Stomach (tissue), 9 donors: Measurements from ENCODE around the gene KANSL1. TPM values are rescaled to one million over a fixed set of nuclear protein-coding genes. Genes with fewer than 3 reads are reported as not detected.

Experiments
- DNase-seq, 2 donors: peaks; one replicate each; pipeline versions ENCODE4 v3.0.0 to v3.0.0-alpha.2; 2013 to 2019
- H3K27ac ChIP-seq, 5 donors: fragments of 200-600 bp in 4 of 5; sonication (generic) in 4 of 5; one replicate each; pipeline ENCODE4 v1.5.1; 2013 to 2019; ENCODE audit warnings: mild to moderate bottlenecking in 1 of 5, moderate library complexity in 1 of 5
- H3K27me3 ChIP-seq, 3 donors: fragments of 200-600 bp; sonication (generic); one replicate each; pipeline ENCODE4 v1.5.1; 2017 to 2019; ENCODE audit warnings: mixed run types in 1 of 3
- H3K36me3 ChIP-seq, 4 donors: fragments of 200-600 bp; sonication (generic); 1 replicate in 3 of 4; 2 replicates in 1 of 4; pipeline ENCODE4 v1.5.1; 2016 to 2019
- H3K4me1 ChIP-seq, 4 donors: fragments of 200-600 bp; sonication (generic); one replicate each; pipeline ENCODE4 v1.5.1; 2016 to 2019
- H3K4me3 ChIP-seq, 4 donors: fragments of 200-600 bp; sonication (generic) in 3 of 4; one replicate each; pipeline ENCODE4 v1.5.1; 2016 to 2019; ENCODE audit warnings: mild to moderate bottlenecking in 1 of 4
- H3K9me3 ChIP-seq, 4 donors: fragments of 200-600 bp; sonication (generic); one replicate each; pipeline ENCODE4 v1.5.1; 2016 to 2019
- CTCF ChIP-seq, 7 experiments: fragments of 450-650 bp in 4 of 7; fragments of 200-600 bp in 3 of 7; sonication (generic) in 3 of 7; IDR thresholded peaks; one replicate each; pipeline ENCODE4 v1.5.1; 2016 to 2019; ENCODE audit warnings: antibody characterized with exemption in 7 of 7, control low read depth in 2 of 7, mild to moderate bottlenecking in 1 of 7
- EP300 ChIP-seq: sonication (generic); formaldehyde crosslinking; IDR thresholded peaks from one replicate; pipeline ENCODE4 v1.6.1; 2017; ENCODE audit warnings: antibody characterized with exemption
- POLR2A ChIP-seq, 4 donors: fragments of 450-650 bp; IDR thresholded peaks; one replicate each; pipeline ENCODE4 v1.6.1; 2016; ENCODE audit warnings: antibody characterized with exemption in 4 of 4, control low read depth in 2 of 4, mild to moderate bottlenecking in 1 of 4, moderate library complexity in 1 of 4
- POLR2AphosphoS5 ChIP-seq, 3 donors: sonication (generic); formaldehyde crosslinking; IDR thresholded peaks; one replicate each; pipeline ENCODE4 v1.6.1; 2016; ENCODE audit warnings: antibody characterized with exemption in 3 of 3
- WGBS, 5 donors: extraction: QIAGEN DNeasy Blood & Tissue Kit in 3 of 5; methylation state at CpG; one replicate each; pipeline versions ENCODE4 v1.1.5 to v1.1.7; 2013 to 2018; 5-methylcytosine and 5-hydroxymethylcytosine counted together
- intact Hi-C: fragments of 100-400 bp; cut with DNase I; formaldehyde crosslinking; loops from one replicate; pipeline ENCODE4 v1.15.1; 2023; ENCODE audit warnings: low total_unique reads
- polyA plus RNA-seq, 3 donors: library from polyadenylated mRNA; stranded (reverse); fragments of 200-250 nt; gene quantifications; one replicate each; pipeline ENCODE4 v1.2.3, GENCODE V29; 2013
- total RNA-seq, 5 donors: library from RNA; depleted of rRNA; stranded (reverse); fragments of >200 nt; gene quantifications; one replicate each; pipeline versions ENCODE4 v1.1.0 to v1.2.3, GENCODE V29; 2014 to 2016
- donor health status: healthy with polysubstance abuse.
- donor health status: Bipolar disorder and iron deficiency.
- donor health status: healthy.

The KANSL1 gene
- total and polyA plus RNA-seq, 8 donors, result 9.2 to 288 (median 127) TPM

GRCh38 chr17:46037722-46038255 lies 155.4 kb downstream of the KANSL1 start:
- Histone ChIP-seq H3K36me3 (peaks cover 60 to 90% (median 81%) of the 10 kb centered on the region in 4 donors), H3K4me3 (no peak overlapping the region), H3K27ac (no peak overlapping the region), H3K27me3 (no peaks in the 10 kb centered on the region), H3K4me1 (peaks cover 2 to 37% (median 16%) of the 10 kb centered on the region in 4 donors), H3K9me3 (no peaks in the 10 kb centered on the region)
- TF ChIP-seq POLR2AphosphoS5 (IDR thresholded peaks at IDR 0.05) (no peak), EP300 (no peak), POLR2A (IDR thresholded peaks at IDR 0.05) (no peak), CTCF (IDR thresholded peaks at IDR 0.05) (no peak)
- intact Hi-C loops, result no loop called here
- 66 to 79% (median 71%) methylated on average over 4 of the region's 4 CpGs for WGBS, 5 donors
- DNase-seq, result no peak

GRCh38 chr17:46036491-46036890 lies 156.7 kb downstream of the KANSL1 start:
- H3K4me1 ChIP-seq, result peaks cover 0 to 24% (median 7%) of the 10 kb centered on the region in 4 donors
- no peak overlapping the region for H3K27ac ChIP-seq
- no peak overlapping the region for H3K4me3 ChIP-seq
- no peak for DNase-seq
- WGBS, 5 donors, result 89 to 95% (median 92%) methylated on average over 6 of the region's 6 CpGs
- H3K9me3 ChIP-seq, result no peaks in the 10 kb centered on the region
- intact Hi-C loops, result no loop called here
- H3K36me3 ChIP-seq, result peaks cover 73 to 96% (median 88%) of the 10 kb centered on the region in 4 donors
- H3K27me3 ChIP-seq, result no peaks in the 10 kb centered on the region
- TF ChIP-seq POLR2AphosphoS5 (IDR thresholded peaks at IDR 0.05) (no peak), POLR2A (IDR thresholded peaks at IDR 0.05) (no peak), EP300 (no peak), CTCF (IDR thresholded peaks at IDR 0.05) (no peak)

- no peaks in the 10 kb centered on the region for H3K9me3 ChIP-seq
- H3K4me3 ChIP-seq, result no peak overlapping the region
- H3K4me1 ChIP-seq, result peaks cover 0 to 14% (median 5%) of the 10 kb centered on the region in 4 donors
- WGBS, 5 donors, result 69 to 78% (median 73%) methylated on average over 3 of the region's 3 CpGs
- intact Hi-C loops, result no loop called here
- peak in 1 of 2 donors; percentile 49 for DNase-seq
- TF ChIP-seq CTCF (IDR thresholded peaks at IDR 0.05), result no peak
- no peak for TF ChIP-seq EP300
- no peak overlapping the region for H3K27ac ChIP-seq
- H3K36me3 ChIP-seq, result peaks cover 84 to 100% (median 99%) of the 10 kb centered on the region in 4 donors
- H3K27me3 ChIP-seq, result no peaks in the 10 kb centered on the region
Measured at GRCh38 chr17:46035112-46035818, 158.0 kb downstream of the KANSL1 start.

GRCh38 chr17:46033392-46033791 lies 159.8 kb downstream of the KANSL1 start:
- Histone ChIP-seq H3K4me1 (peaks cover 0 to 5% (median 0%) of the 10 kb centered on the region in 4 donors), H3K27me3 (no peaks in the 10 kb centered on the region), H3K9me3 (no peaks in the 10 kb centered on the region), H3K36me3 (peaks cover 67 to 100% (median 95%) of the 10 kb centered on the region in 4 donors), H3K4me3 (no peak overlapping the region), H3K27ac (no peak overlapping the region)
- intact Hi-C loops, result no loop called here
- no peak for TF ChIP-seq POLR2A (IDR thresholded peaks at IDR 0.05)
- no peak for TF ChIP-seq EP300
- no peak for TF ChIP-seq CTCF (IDR thresholded peaks at IDR 0.05)
- no peak for TF ChIP-seq POLR2AphosphoS5 (IDR thresholded peaks at IDR 0.05)
- no peak for DNase-seq
- WGBS, 5 donors, result 93 to 96% (median 94%) methylated on average over 3 of the region's 3 CpGs
